ENCODE results near the gene PWWP2A.

- TF ChIP-seq CTCF (IDR thresholded peaks at IDR 0.05) (peak in 2 of 4 experiments; percentile 10 to 32), POLR2A (IDR thresholded peaks at IDR 0.05) (peak; percentile 90), POLR2AphosphoS5 (IDR thresholded peaks at IDR 0.05) (peak; percentile 94)
These were observed at the start of gene PWWP2A for GRCh38 chr5:160119142-160119904.
